HepG2 (cell line): ENCODE results near the gene MRPL38. TPM values are rescaled to one million over a fixed set of nuclear protein-coding genes. Genes with fewer than 3 reads are reported as not detected.

Experiments used
- BRF2 ChIP-seq: sonication (generic); formaldehyde crosslinking; IDR thresholded peaks from 2 replicates; pipeline ENCODE4 v1.8.1; 2022; ENCODE audit warnings: mild to moderate bottlenecking, missing genetic modification reagents
- FOXO4 ChIP-seq: sonication (generic); formaldehyde crosslinking; conservative IDR thresholded peaks from 2 replicates; pipeline ENCODE4 v1.8.1; 2023; ENCODE audit warnings: missing genetic modification reagents
- GLMP ChIP-seq: sonication (generic); formaldehyde crosslinking; IDR thresholded peaks from 2 replicates; pipeline ENCODE4 v1.9.0; 2021; ENCODE audit warnings: missing genetic modification reagents, mild to moderate bottlenecking, borderline replicate concordance
- GPN1 ChIP-seq: sonication (generic); formaldehyde crosslinking; IDR thresholded peaks from 2 replicates; pipeline ENCODE4 v1.5.1; 2020; ENCODE audit warnings: missing genetic modification reagents, borderline replicate concordance
- NBN ChIP-seq: fragments of 450-650 bp; conservative IDR thresholded peaks from 2 replicates; pipeline ENCODE4 v1.6.1; 2017
- NR2F1 ChIP-seq, 2 experiments: fragments of 450-650 bp in 1 of 2; formaldehyde crosslinking in 1 of 2; IDR thresholded peaks; 2 replicates each; pipeline versions ENCODE4 v1.5.0 to v1.6.1; 2016 to 2020; ENCODE audit warnings: mild to moderate bottlenecking in 1 of 2, missing compliant biosample characterization in 1 of 2, missing genetic modification reagents in 1 of 2, moderate library complexity in 1 of 2
- RAD51 ChIP-seq: fragments of 450-650 bp; IDR thresholded peaks from 2 replicates; pipeline ENCODE4 v1.6.1; 2016; ENCODE audit warnings: borderline replicate concordance
- RNF219 ChIP-seq: sonication (generic); formaldehyde crosslinking; IDR thresholded peaks from 2 replicates; pipeline ENCODE4 v1.5.0; 2020; ENCODE audit warnings: mild to moderate bottlenecking, missing genetic modification reagents
- TCF7L2 ChIP-seq: IDR thresholded peaks from 2 replicates; pipeline ENCODE4 v1.6.1; 2011; ENCODE audit warnings: mild to moderate bottlenecking, low read depth, low read length, moderate library complexity
- ZFP62 ChIP-seq: sonication (generic); formaldehyde crosslinking; IDR thresholded peaks from 2 replicates; pipeline ENCODE4 v1.4.0; 2020; ENCODE audit warnings: missing genetic modification reagents
- ZFY ChIP-seq: sonication (generic); formaldehyde crosslinking; IDR thresholded peaks from 2 replicates; pipeline ENCODE4 v1.4.0; 2020; ENCODE audit warnings: missing genetic modification reagents
- ZNF280B ChIP-seq: sonication (generic); formaldehyde crosslinking; IDR thresholded peaks from 2 replicates; pipeline ENCODE4 v1.5.0; 2020; ENCODE audit warnings: missing genetic modification reagents, mild to moderate bottlenecking, borderline replicate concordance
- ZNF546 ChIP-seq: sonication (generic); formaldehyde crosslinking; conservative IDR thresholded peaks from 2 replicates; pipeline ENCODE4 v1.8.1; 2023; ENCODE audit warnings: mild to moderate bottlenecking, missing genetic modification reagents
- ZNF639 ChIP-seq: conservative IDR thresholded peaks from 2 replicates; pipeline ENCODE4 v1.6.1; 2018; ENCODE audit warnings: missing genetic modification reagents
- ZNF644 ChIP-seq: IDR thresholded peaks from 2 replicates; pipeline ENCODE4 v1.6.1; 2016; ENCODE audit warnings: low read depth
- ZNF747 ChIP-seq: sonication (generic); formaldehyde crosslinking; IDR thresholded peaks from 2 replicates; pipeline ENCODE4 v1.8.1; 2023; ENCODE audit warnings: missing genetic modification reagents, mild to moderate bottlenecking, borderline replicate concordance
- ZSCAN29 ChIP-seq: sonication (generic); formaldehyde crosslinking; conservative IDR thresholded peaks from 2 replicates; pipeline ENCODE4 v1.4.0; 2020; ENCODE audit warnings: mild to moderate bottlenecking, missing genetic modification reagents
- polyA plus RNA-seq, 8 experiments: library from polyadenylated mRNA; depleted of rRNA in 3 of 8; stranded (reverse) in 7 of 8; unstranded in 1 of 8; fragments of >200 nt; fragmentation: Illumina TruSeq in 4 of 8; extraction: Trizol in 4 of 8; gene quantifications; 2 replicates each; pipeline versions ENCODE4 v1.2.1 to v1.2.3, GENCODE V29; 2011 to 2016; ENCODE audit warnings: low read depth in 4 of 8, missing spikeins in 1 of 8, mixed read lengths in 1 of 8; ENCODE audit not compliant: insufficient read depth in 1 of 8
- total RNA-seq, 5 experiments: library from RNA; depleted of rRNA; stranded (reverse); fragments of >200 nt; fragmentation: Illumina TruSeq; extraction: Trizol; gene quantifications; 2 replicates each; pipeline ENCODE4 v1.2.3, GENCODE V29; 2016; ENCODE audit warnings: low read depth in 1 of 5

The MRPL38 gene
- total and polyA plus RNA-seq, 2 of the 13 experiments (the other 11 are each of a cell fraction or from before 2014, with no cell fraction given), result 83.7 to 125 TPM

- TF ChIP-seq GLMP (no peak), ZNF644 (CRISPR knock-in tag) (no peak), ZFP62 (CRISPR knock-in tag) (no peak), NR2F1 (CRISPR knock-in tag; IDR thresholded peaks at IDR 0.05) (no peak), FOXO4 (no peak), GPN1 (CRISPR knock-in tag) (no peak), BRF2 (CRISPR knock-in tag) (no peak), ZNF747 (CRISPR knock-in tag) (0 out of 2 replicates have a peak, but pooled peaks have one; percentile 16), RNF219 (CRISPR knock-in tag) (no peak), ZFY (CRISPR knock-in tag) (no peak), ZNF639 (CRISPR knock-in tag) (no peak), ZNF546 (CRISPR knock-in tag) (0 out of 2 replicates have a peak, but pooled peaks have one; percentile 22), RAD51 (no peak), TCF7L2 (no peak), ZNF280B (no peak), ZSCAN29 (CRISPR knock-in tag) (no peak), NBN (no peak)
Observed at GRCh38 chr17:75894049-75894733, 10.5 kb downstream of the MRPL38 start (continued).
